PC-9 (cell line): ENCODE results near the gene CCDC141. TPM values are rescaled to one million over a fixed set of nuclear protein-coding genes. Genes with fewer than 3 reads are reported as not detected.
"Not testable (repeated sequence)": the region's sequence is repeated elsewhere in the genome, so short reads cannot be mapped to it uniquely, and the experiment has no call there.

Source experiments
- BruUV-seq: library from RNA; stranded (reverse); fragments of 400-500 nt; replicated peaks from 2 replicates; lab custom pipeline; 2021; lab: Mats Ljungman, UMichigan
- CTCF ChIA-PET: fragments of 300-600 bp; sonication (Branson Sonifier 250); formaldehyde crosslinking; loops from one replicate; lab custom pipeline; 2022; ENCODE audit warnings: antibody characterized with exemption; lab: Charles Lee
- POLR2A ChIA-PET: fragments of 300-600 bp; sonication (Branson Sonifier 250); formaldehyde crosslinking; loops from one replicate; lab custom pipeline; 2022; ENCODE audit warnings: antibody characterized with exemption; ENCODE audit not compliant: unreplicated experiment; lab: Charles Lee
- DNase-seq, 2 experiments: peaks; one replicate each; pipeline versions ENCODE4 v3.0.0 to v3.0.0-alpha.2; 2015 to 2022; ENCODE audit warnings: mixed read lengths in 1 of 2
- H2AFZ ChIP-seq: fragments of 200-600 bp; sonication (generic); 2 replicates; pipeline ENCODE4 v1.8.1; 2017; ENCODE audit warnings: antibody characterized with exemption
- H3F3A ChIP-seq: fragments of 200-600 bp; sonication (generic); 2 replicates; pipeline ENCODE4 v1.8.1; 2017; ENCODE audit warnings: antibody characterized with exemption, mild to moderate bottlenecking, low read depth; ENCODE audit not compliant: insufficient read depth
- H3K27ac ChIP-seq: fragments of 200-600 bp; sonication (generic); 2 replicates; pipeline ENCODE4 v1.6.1; 2016; ENCODE audit warnings: mixed run types
- H3K27me3 ChIP-seq: fragments of 200-600 bp; sonication (generic); 2 replicates; pipeline ENCODE4 v1.6.1; 2016; ENCODE audit warnings: low read depth, mixed run types; ENCODE audit not compliant: insufficient read depth
- H3K36me3 ChIP-seq: fragments of 200-600 bp; sonication (generic); 2 replicates; pipeline ENCODE4 v1.6.1; 2016; ENCODE audit warnings: low read depth, mixed run types
- H3K4me1 ChIP-seq: fragments of 200-600 bp; sonication (generic); replicated peaks from 2 replicates; pipeline ENCODE4 v1.6.1; 2016; ENCODE audit warnings: mixed run types; ENCODE audit not compliant: insufficient read depth
- H3K4me2 ChIP-seq: fragments of 200-600 bp; sonication (generic); 2 replicates; pipeline ENCODE4 v1.6.1; 2017; ENCODE audit warnings: mixed run types
- H3K4me3 ChIP-seq: fragments of 200-600 bp; sonication (generic); 2 replicates; pipeline ENCODE4 v1.6.1; 2016; ENCODE audit warnings: mixed run types
- H3K79me2 ChIP-seq: fragments of 200-600 bp; sonication (generic); 2 replicates; pipeline ENCODE4 v1.6.1; 2017; ENCODE audit warnings: low read depth, mixed run types
- H3K9me2 ChIP-seq: fragments of 200-600 bp; sonication (generic); 2 replicates; pipeline ENCODE4 v1.8.1; 2017; ENCODE audit warnings: mild to moderate bottlenecking; ENCODE audit not compliant: insufficient read depth
- H3K9me3 ChIP-seq: fragments of 200-600 bp; sonication (generic); 2 replicates; pipeline ENCODE4 v1.8.1; 2016; ENCODE audit warnings: low read depth; ENCODE audit not compliant: insufficient read depth
- H4K20me1 ChIP-seq: fragments of 200-600 bp; sonication (generic); 2 replicates; pipeline ENCODE4 v1.8.1; 2017; ENCODE audit not compliant: insufficient read depth
- EZH2 ChIP-seq: fragments of 200-600 bp; sonication (generic); IDR thresholded peaks from 2 replicates; pipeline ENCODE4 v1.8.0; 2017; ENCODE audit warnings: antibody characterized with exemption, low read depth
- intact Hi-C: fragments of 100-400 bp; cut with micrococcal nuclease; formaldehyde crosslinking; loops from one replicate; pipeline ENCODE4 v1.10.0; 2022; ENCODE audit not compliant: unreplicated experiment
- total RNA-seq: library from RNA; stranded (reverse); gene quantifications from 2 replicates; pipeline ENCODE4 v1.2.3, GENCODE V29; 2021
- TF ChIP-seq, protein P1 (sequence below): fragments of 200-600 bp; sonication (generic); conservative IDR thresholded peaks from 2 replicates; pipeline ENCODE4 v1.6.1; 2017; ENCODE audit warnings: mixed run types, antibody characterized with exemption, mild to moderate bottlenecking, moderate library complexity

The CCDC141 gene
- total RNA-seq, 1 experiment from 2014 or later: not detected

DNA sequence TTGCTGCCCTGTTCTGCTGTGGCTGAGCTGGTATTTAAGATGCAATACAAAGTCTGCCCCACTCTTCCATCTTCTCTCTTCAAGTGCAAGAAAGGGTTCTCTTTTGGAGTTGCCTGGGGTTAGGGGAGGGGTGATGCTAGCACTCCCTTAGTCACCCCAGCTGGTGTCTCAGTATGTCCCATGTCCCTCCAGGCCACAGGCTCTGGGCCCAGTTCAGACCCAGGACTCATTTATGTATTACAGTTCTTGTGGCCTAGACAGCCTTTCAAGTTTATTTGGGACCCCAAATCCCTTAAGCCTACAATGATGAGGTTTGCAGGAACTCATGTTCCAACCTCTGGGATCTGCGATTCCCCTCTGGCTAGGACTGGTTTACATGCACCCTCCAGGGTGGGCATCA, 47.2 kb upstream of the CCDC141 start:
- Histone ChIP-seq H3K4me3 (no peak overlapping the region), H3K9me2 (no peaks in the 10 kb centered on the region), H3K9me3 (no peaks in the 10 kb centered on the region; the same call in 1 of the 2 replicates), H3K4me1 (peaks cover 9% of the 10 kb centered on the region), H3K27ac (no peak overlapping the region), H3K4me2 (no peak overlapping the region), H2AFZ (no peak overlapping the region), H3K79me2 (no peaks in the 10 kb centered on the region), H3K27me3 (no peaks in the 10 kb centered on the region), H3K36me3 (no peaks in the 10 kb centered on the region), H3F3A (peaks cover 3% of the 10 kb centered on the region; the same call in 1 of the 2 replicates), H4K20me1 (no peaks in the 10 kb centered on the region)
- CTCF ChIA-PET: no interaction called here
- intact Hi-C loops: no loop called here
- POLR2A ChIA-PET: no interaction called here
- no peak for DNase-seq
- TF ChIP-seq EZH2: no peak
- TF ChIP-seq, protein P1, sequence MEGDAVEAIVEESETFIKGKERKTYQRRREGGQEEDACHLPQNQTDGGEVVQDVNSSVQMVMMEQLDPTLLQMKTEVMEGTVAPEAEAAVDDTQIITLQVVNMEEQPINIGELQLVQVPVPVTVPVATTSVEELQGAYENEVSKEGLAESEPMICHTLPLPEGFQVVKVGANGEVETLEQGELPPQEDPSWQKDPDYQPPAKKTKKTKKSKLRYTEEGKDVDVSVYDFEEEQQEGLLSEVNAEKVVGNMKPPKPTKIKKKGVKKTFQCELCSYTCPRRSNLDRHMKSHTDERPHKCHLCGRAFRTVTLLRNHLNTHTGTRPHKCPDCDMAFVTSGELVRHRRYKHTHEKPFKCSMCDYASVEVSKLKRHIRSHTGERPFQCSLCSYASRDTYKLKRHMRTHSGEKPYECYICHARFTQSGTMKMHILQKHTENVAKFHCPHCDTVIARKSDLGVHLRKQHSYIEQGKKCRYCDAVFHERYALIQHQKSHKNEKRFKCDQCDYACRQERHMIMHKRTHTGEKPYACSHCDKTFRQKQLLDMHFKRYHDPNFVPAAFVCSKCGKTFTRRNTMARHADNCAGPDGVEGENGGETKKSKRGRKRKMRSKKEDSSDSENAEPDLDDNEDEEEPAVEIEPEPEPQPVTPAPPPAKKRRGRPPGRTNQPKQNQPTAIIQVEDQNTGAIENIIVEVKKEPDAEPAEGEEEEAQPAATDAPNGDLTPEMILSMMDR: no peak
- no TSS peak for BruUV-seq

DNA sequence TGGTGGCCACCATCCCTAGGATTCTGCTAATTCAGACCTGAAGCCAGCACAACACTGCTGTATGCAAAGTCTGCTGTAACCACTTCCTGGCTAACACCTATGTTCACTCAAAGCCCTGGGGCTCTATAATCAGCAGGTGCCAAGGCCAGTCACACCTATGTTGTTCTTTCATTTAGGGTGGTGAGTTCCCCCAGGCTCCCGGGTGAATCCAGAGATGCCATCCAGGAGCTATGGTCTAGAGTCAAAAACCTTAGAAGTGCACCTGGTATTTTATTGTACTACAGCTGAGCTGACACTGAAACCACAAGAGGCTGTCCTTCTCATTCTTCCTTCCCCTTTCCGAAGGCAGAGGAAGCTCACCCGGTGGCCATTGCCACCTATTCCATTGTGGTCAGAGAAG, 46.2 kb upstream of the CCDC141 start:
- Histone ChIP-seq H2AFZ (no peak overlapping the region), H3K4me2 (0 out of 2 replicates have a peak overlapping the region, but pooled peaks have one; percentile 1), H3K79me2 (no peaks in the 10 kb centered on the region), H3K9me3 (no peaks in the 10 kb centered on the region; the same call in 1 of the 2 replicates), H3K9me2 (no peaks in the 10 kb centered on the region), H4K20me1 (no peaks in the 10 kb centered on the region), H3K4me3 (no peak overlapping the region), H3K27me3 (no peaks in the 10 kb centered on the region), H3K4me1 (peaks cover 9% of the 10 kb centered on the region), H3K27ac (no peak overlapping the region), H3K36me3 (no peaks in the 10 kb centered on the region), H3F3A (peaks cover 3% of the 10 kb centered on the region; the same call in 1 of the 2 replicates)
- peak; percentile 43 to 73 for DNase-seq
- BruUV-seq: no TSS peak
- intact Hi-C loops: no loop called here
- TF ChIP-seq, protein P1: no peak
- no peak for TF ChIP-seq EZH2
- ChIA-PET POLR2A (interaction anchor here (0.6 kb wide), 1 partner anchor 51 kb away, joined by 3 read pairs; no protein-coding TSS in a partner anchor), CTCF (no interaction called here)

DNA sequence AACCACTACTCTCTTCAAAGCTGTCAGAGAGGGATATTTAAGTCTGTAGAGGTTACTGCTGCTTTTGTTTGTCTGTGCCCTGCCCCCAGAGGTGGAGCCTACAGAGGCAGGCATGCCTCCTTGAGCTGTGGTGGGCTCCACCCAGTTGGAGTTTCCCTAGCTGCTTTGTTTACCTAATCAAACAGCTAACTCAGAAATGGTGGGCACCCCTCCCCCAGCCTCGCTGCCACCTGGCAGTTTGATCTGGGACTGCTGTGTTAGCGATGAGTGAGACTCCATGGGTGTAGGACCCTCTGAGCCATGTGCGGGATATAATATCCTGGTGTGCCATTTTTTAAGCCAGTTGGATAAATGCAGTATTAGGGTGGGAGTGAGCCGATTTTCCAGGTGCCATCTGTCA, 43.0 kb upstream of the CCDC141 start:
- intact Hi-C loops, H3K4me3 ChIP-seq, H3K27me3 ChIP-seq, H3K9me2 ChIP-seq, H3K4me1 ChIP-seq, H3K36me3 ChIP-seq, POLR2A ChIA-PET, H3K79me2 ChIP-seq, H4K20me1 ChIP-seq, H3F3A ChIP-seq, H3K9me3 ChIP-seq, BruUV-seq, H3K27ac ChIP-seq, H2AFZ ChIP-seq, DNase-seq, CTCF ChIA-PET: not testable (repeated sequence)
- H3K4me2 ChIP-seq: peak overlapping the region; percentile 12

DNA sequence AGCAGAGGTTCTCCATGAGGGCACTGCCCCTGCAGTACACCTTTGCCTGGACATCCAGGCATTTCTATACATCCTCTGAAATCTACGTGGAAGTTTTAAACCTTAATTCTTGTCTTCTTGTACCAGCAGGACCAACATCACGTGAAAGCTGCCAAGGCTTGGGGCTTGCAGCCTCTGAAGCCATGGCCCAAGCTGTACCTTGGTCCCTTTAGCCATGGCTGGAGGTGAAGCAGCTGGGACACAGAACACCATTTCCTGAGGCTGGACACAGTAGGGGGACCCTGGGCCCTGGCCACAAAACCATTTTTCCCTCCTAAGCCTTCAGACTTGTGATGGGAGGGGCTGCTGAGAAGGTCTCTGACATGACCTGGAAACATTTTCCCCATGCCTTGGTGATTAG, 32.8 kb upstream of the CCDC141 start:
- Histone ChIP-seq H3K4me1 (no peaks in the 10 kb centered on the region), H3K9me2 (no peaks in the 10 kb centered on the region), H3K9me3 (no peaks in the 10 kb centered on the region), H2AFZ (no peak overlapping the region), H3K79me2 (no peaks in the 10 kb centered on the region), H3F3A (no peaks in the 10 kb centered on the region), H3K4me2 (no peak overlapping the region), H4K20me1 (no peaks in the 10 kb centered on the region), H3K4me3 (no peak overlapping the region), H3K36me3 (no peaks in the 10 kb centered on the region), H3K27ac (no peak overlapping the region), H3K27me3 (no peaks in the 10 kb centered on the region)
- no TSS peak for BruUV-seq
- TF ChIP-seq, protein P1: no peak
- TF ChIP-seq EZH2: no peak
- ChIA-PET POLR2A (no interaction called here), CTCF (no interaction called here)
- peak in 1 of 2 experiments; percentile 31 for DNase-seq
- intact Hi-C loops: no loop called here
